Measurements from ENCODE around the gene IFITM10.
"Not testable (repeated sequence)": the region's sequence is repeated elsewhere in the genome, so short reads cannot be mapped to it uniquely, and the experiment has no call there.

IFITM10 gene

GRCh38 chr11:1691878-1692707 is 58.3 kb downstream of the IFITM10 start:
- DNase-seq (ENCODE audit: low read depth), result no peak
- no peak for TF ChIP-seq CTCF (IDR thresholded peaks at IDR 0.05; ENCODE audit: insufficient read depth, low read depth, low read length, missing control alignments)
- no peak overlapping the region for H3K4me3 ChIP-seq (ENCODE audit: low read depth, low read length)

- no peak for TF ChIP-seq CTCF (IDR thresholded peaks at IDR 0.05; ENCODE audit: insufficient read depth, low read depth, low read length, missing control alignments)
- DNase-seq (ENCODE audit: low read depth), result no peak
- no peak overlapping the region for H3K4me3 ChIP-seq (ENCODE audit: low read depth, low read length)
These were observed 59.1 kb downstream of the IFITM10 start for GRCh38 chr11:1691026-1691877.

DNA sequence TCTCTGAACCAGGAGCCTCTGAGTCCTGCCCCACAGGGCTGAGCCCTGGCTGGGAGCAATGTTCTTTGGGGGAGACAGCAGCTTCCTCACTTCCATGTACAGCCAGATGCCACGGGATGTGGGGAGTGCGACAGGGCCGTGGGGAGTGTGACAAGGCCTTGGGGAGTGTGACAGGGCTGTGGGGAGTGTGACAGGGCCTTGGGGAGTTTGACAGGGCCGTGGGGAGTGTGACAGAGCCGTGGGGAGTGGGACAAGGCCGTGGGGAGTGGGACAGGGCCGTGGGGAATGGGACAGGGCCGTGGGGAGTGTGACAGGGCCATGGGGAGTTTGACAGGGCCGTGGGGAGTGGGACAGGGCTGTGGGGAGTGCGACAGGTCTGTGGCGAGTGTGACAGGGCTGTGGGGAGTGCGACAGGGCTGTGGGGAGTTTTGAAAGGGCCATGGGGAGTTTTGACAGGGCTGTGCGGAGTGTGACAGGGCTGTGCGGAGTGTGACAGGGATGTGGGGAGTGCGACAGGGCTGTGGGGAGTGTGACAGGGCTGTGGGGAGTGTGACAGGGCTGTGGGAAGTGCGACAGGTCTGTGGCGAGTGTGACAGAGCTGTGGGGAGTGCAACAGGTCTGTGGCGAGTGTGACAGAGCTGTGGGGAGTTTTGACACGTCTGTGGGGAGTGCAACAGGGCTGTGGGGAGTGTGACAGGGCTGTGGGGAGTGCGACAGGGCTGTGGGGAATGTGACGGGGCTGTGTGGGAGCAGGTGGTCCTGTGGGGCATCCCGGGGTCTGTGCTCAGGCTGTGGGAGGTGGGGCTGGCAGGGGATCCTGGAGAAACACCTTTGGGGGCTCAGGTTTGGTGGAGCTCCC is 60.0 kb downstream of the IFITM10 start:
- no peak for TF ChIP-seq CTCF (IDR thresholded peaks at IDR 0.05; ENCODE audit: insufficient read depth, low read depth, low read length, missing control alignments)
- DNase-seq (ENCODE audit: low read depth), result no peak
- no peak overlapping the region for H3K4me3 ChIP-seq (ENCODE audit: low read depth, low read length)

GRCh38 chr11:1689250-1690166 is 60.9 kb downstream of the IFITM10 start:
- not testable (repeated sequence) for DNase-seq (ENCODE audit: low read depth); H3K4me3 ChIP-seq (ENCODE audit: low read depth, low read length)

GRCh38 chr11:1688336-1688947 is 62.0 kb downstream of the IFITM10 start:
- DNase-seq (ENCODE audit: low read depth); H3K4me3 ChIP-seq (ENCODE audit: low read depth, low read length): not testable (repeated sequence)

- not testable (repeated sequence) for DNase-seq (ENCODE audit: low read depth); H3K4me3 ChIP-seq (ENCODE audit: low read depth, low read length)
These were observed 64.2 kb downstream of the IFITM10 start for GRCh38 chr11:1686220-1686619.

DNA sequence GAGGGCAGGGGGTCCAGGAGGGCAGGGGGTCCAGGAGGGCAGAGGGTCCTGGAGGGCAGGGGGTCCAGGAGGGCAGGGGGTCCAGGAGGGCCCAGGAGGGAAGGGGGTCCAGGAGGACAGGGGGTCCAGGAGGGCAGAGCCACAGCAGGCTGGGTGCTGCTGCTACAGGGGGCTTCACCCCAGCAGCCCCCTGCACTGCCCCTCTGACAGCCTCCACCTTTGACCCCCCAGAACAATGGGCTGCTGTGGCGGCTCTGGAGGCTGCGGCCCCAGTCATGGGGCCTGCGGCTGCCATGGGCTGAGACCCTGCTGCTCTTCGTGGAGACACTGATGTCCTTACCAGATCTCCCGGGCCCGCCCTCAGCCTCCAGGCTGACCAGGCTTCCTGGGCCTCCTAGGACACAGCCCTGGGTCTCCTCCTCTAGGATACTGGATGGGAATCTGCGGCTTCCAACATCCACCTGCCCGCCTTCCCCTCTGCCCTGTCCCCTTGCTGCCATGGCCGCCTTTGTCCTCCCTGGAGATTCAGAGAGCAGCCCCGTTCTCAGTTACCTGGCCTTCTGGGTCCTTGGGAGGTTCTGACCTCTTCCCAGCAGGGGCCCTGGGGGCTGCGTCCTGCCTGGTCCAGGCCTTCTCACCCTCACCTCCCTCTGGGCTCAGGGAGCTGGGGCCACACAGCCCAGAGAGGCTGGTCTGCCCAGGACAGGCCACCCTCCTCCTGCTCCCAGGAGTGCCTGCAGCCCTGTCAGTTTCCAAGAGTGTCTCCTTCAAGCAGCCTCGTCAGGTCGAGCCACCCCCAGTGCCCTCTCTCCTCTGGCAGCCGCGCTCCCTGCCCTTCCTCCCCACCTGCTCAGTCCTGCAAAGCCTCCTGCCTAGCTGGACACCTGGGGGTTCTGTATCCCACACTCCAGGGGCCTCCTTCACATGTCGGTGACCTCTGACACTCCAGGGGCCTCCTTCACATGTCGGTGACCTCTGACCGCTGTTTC is 65.2 kb downstream of the IFITM10 start:
- not testable (repeated sequence) for DNase-seq (ENCODE audit: low read depth); H3K4me3 ChIP-seq (ENCODE audit: low read depth, low read length)

GRCh38 chr11:1683904-1684572 is 66.4 kb downstream of the IFITM10 start:
- not testable (repeated sequence) for H3K4me3 ChIP-seq (ENCODE audit: low read depth, low read length); DNase-seq (ENCODE audit: low read depth)

DNA sequence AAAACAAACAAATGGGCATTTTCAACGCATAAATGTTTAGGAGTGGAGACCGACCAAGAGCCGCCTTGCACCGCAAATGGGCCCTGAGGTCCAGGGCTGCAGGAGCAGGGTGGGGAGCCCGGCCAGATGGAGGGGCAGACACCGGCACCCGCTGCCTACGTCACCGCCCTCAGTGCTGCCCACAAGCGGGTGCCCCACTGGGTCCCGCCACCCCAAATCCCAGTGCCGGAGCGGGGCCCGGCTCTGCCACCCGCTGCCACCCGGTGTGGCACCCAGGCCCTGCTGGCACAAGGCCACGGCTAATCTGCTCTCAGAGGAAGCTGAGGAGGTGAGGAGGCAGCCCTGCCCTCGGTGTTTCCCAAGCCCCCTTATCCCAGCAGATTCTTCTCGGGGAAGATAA is 67.2 kb downstream of the IFITM10 start:
- H3K4me3 ChIP-seq (ENCODE audit: low read depth, low read length); DNase-seq (ENCODE audit: low read depth): not testable (repeated sequence)
